GM23248 (cell line): ENCODE results near the gene C14orf119.

Source experiments
- EZH2 ChIP-seq: fragments of 200-600 bp; sonication (generic); IDR thresholded peaks from 2 replicates; pipeline ENCODE4 v1.6.1; 2018; ENCODE audit warnings: antibody characterized with exemption, mild to moderate bottlenecking; ENCODE audit not compliant: insufficient read depth, poor library complexity, severe bottlenecking
- EZH2phosphoT487 ChIP-seq: fragments of 200-600 bp; sonication (generic); IDR thresholded peaks from 2 replicates; pipeline ENCODE4 v1.6.1; 2018; ENCODE audit warnings: antibody characterized with exemption, moderate library complexity, mild to moderate bottlenecking, low read depth; ENCODE audit not compliant: insufficient read depth

DNA sequence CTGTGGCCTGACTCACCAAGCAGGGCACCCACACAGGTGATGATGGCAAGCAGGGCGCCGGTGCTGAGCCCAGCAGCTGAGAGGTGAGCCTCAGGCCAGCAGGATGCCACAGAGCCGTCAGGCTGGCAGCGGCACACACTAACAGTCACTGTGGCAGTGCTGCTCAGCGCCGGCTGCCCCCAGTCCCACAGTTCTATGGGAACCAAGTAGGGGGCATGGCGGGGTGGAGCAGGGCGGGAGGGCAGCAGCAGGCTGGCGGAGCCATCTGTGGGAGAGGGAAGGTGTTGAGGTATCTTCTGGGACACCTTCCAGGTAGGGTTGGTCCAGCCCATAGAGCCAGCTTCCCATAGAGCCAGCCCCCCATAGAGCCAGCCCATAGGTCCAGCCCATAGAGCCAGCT, 46.3 kb upstream of the C14orf119 start:
- TF ChIP-seq EZH2phosphoT487, result no peak
- TF ChIP-seq EZH2, result no peak
